NCI-H2171 (cell line): ENCODE results near the gene SH3D19.
"Not testable (repeated sequence)": the region's sequence is repeated elsewhere in the genome, so short reads cannot be mapped to it uniquely, and the experiment has no call there.

ENCODE experiments used
- DNase-seq: peaks from one replicate; lab custom pipeline; 2025; lab: John Stamatoyannopoulos, UW

SH3D19 gene

DNA sequence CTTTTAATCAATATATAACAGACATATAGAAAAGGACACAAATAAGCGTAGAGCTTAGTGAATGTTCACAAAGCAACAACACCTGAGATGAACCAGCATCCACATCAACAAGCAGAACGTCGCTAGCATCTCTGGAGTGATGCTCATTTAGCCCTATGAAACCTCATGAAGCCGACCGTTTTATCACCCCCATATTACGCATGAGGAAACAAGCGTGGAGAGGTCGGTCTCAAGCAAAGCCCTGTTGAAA lies 226.5 kb downstream of the SH3D19 start:
- DNase-seq, result no peak

GRCh38 chr4:151097759-151098158 lies 227.6 kb downstream of the SH3D19 start:
- no peak for DNase-seq

GRCh38 chr4:151095142-151095541 lies 230.3 kb downstream of the SH3D19 start:
- DNase-seq, result no peak

DNA sequence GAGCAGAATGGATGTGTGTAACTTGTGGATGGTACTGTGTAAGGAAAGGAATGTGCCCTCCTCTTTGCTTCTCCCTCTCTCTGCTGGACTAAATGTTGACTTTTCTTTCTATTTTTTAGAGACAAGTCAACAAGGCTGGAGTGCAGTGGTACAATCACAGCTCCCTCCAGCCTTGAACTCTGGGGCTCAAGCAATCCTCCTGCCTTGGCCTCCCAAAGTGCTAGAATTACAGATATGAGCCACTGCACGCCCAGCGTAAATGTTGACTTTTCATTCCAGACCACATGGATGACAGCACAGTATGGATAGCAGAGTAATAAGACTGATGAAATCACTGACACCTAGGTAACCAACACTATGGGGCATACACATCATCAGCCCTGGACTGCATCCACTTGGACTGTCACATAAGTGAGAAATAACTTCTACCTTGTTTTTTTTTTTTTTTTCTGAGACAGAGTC lies 231.1 kb downstream of the SH3D19 start:
- no peak for DNase-seq

GRCh38 chr4:151093203-151093602 lies 232.2 kb downstream of the SH3D19 start:
- DNase-seq, result no peak

GRCh38 chr4:151092488-151092887 lies 232.9 kb downstream of the SH3D19 start:
- DNase-seq, result no peak

DNA sequence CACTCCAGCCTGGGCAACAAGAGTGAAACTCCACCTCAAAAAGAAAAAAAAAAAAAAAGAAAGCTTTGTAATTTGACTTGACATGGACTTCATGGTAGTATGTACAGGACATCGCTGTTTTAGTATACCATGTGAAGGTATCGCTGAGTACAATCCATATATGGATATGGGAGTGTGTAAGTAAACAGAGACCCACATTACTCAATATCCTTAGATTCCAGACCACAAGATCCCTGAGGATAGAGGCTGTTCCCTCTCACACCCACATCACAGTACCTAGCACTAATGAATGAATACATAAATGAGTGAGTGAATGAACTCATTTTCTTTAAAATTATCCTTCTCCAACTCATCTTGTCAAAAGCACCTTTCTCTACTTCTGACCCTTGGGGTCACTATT lies 234.4 kb downstream of the SH3D19 start:
- DNase-seq, result no peak

DNA sequence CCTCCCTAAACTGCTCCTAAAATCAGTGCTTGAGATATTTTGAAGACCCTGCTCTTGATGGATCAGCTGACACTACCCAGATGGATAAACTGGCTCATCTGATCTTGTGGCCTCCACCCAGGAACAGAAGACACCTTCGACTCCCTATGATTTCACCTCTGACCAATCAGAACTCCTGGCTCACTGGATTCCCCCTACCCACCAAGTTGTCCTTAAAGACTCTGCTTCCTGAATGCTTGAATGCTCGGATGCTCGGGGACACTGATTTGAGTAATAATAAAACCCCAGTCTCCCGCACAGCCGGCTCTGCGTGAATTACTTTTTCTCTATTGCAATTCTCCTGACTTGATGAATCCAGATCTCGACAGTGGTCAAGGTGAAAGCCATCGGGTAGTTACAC lies 237.9 kb downstream of the SH3D19 start:
- DNase-seq, result no peak

- not testable (repeated sequence) for DNase-seq
Measured at GRCh38 chr4:151077978-151078377, 247.4 kb downstream of the SH3D19 start.

DNA sequence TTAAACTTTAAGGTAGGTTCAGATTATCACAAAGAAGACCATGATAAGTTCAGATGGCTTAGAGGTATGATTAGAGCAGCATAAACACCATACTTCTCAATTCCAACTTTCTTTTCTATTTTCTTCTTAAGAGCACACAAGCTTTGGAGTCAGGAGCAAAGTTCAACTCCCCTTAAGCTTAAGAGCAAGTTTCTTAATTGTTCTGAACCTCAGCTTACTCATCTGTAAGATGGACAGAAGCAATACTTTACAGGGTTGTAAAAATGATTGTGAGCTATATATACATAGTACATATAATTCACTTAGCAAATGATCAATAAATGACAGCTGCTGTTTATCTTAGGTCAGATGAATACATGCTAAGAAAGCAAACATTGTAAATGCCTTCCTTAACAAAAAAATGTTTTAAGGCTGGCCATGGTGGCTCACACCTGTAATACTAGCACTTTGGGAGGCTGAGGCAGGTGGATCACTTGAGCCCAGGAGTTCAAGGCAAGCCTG lies 250.9 kb downstream of the SH3D19 start:
- DNase-seq, result no peak
